HepG2 (cell line): Measurements from ENCODE around the gene SSTR5. TPM values are rescaled to one million over a fixed set of nuclear protein-coding genes. Genes with fewer than 3 reads are reported as not detected.

Experiments
- CHCHD3 ChIP-seq: sonication (generic); formaldehyde crosslinking; IDR thresholded peaks from 2 replicates; pipeline ENCODE4 v1.8.0; 2022; ENCODE audit warnings: mild to moderate bottlenecking, missing genetic modification reagents, moderate library complexity
- EED ChIP-seq: sonication (generic); formaldehyde crosslinking; IDR thresholded peaks from 2 replicates; pipeline ENCODE4 v1.5.0; 2020; ENCODE audit warnings: mild to moderate bottlenecking, missing genetic modification reagents
- ELF4 ChIP-seq: sonication (generic); formaldehyde crosslinking; IDR thresholded peaks from 2 replicates; pipeline ENCODE4 v1.5.0; 2020; ENCODE audit warnings: missing genetic modification reagents, mild to moderate bottlenecking, moderate library complexity, borderline replicate concordance
- GABPB1 ChIP-seq: IDR thresholded peaks from 2 replicates; pipeline ENCODE4 v1.6.1; 2016; ENCODE audit warnings: mild to moderate bottlenecking, missing genetic modification reagents, moderate library complexity, missing compliant biosample characterization
- HMGXB3 ChIP-seq: sonication (generic); formaldehyde crosslinking; IDR thresholded peaks from 2 replicates; pipeline ENCODE4 v1.4.0; 2020; ENCODE audit warnings: missing genetic modification reagents, borderline replicate concordance
- HNF4A ChIP-seq: sonication (generic); formaldehyde crosslinking; IDR thresholded peaks from 2 replicates; pipeline ENCODE4 v1.4.0; 2020; ENCODE audit warnings: missing genetic modification reagents
- HNRNPH1 ChIP-seq: fragments of 200-400 bp; formaldehyde crosslinking; optimal IDR thresholded peaks from 2 replicates; pipeline ENCODE3; 2017; ENCODE audit warnings: mild to moderate bottlenecking, low read depth, low read length
- MTA1 ChIP-seq: sonication (generic); formaldehyde crosslinking; IDR thresholded peaks from 2 replicates; pipeline ENCODE4 v1.4.0; 2020; ENCODE audit warnings: missing genetic modification reagents, mild to moderate bottlenecking, borderline replicate concordance
- PCBP1 ChIP-seq: fragments of 200-400 bp; formaldehyde crosslinking; IDR thresholded peaks from 2 replicates; pipeline ENCODE4 v1.6.1; 2017; ENCODE audit warnings: mild to moderate bottlenecking, low read depth, low read length, borderline replicate concordance
- SMAD3 ChIP-seq: sonication (generic); formaldehyde crosslinking; IDR thresholded peaks from 2 replicates; pipeline ENCODE4 v1.4.0; 2020; ENCODE audit warnings: missing genetic modification reagents
- SMARCC2 ChIP-seq: fragments of 450-650 bp; IDR thresholded peaks from 2 replicates; pipeline ENCODE4 v1.6.1; 2017; ENCODE audit warnings: antibody characterized with exemption, mild to moderate bottlenecking
- SSRP1 ChIP-seq: IDR thresholded peaks from 2 replicates; pipeline ENCODE4 v1.6.1; 2016; ENCODE audit warnings: control low read depth
- U2AF2 ChIP-seq: fragments of 200-400 bp; formaldehyde crosslinking; IDR thresholded peaks from 2 replicates; pipeline ENCODE4 v1.6.1; 2017; ENCODE audit warnings: low read depth, mild to moderate bottlenecking, low read length
- ZBTB7B ChIP-seq: sonication (generic); formaldehyde crosslinking; IDR thresholded peaks from 2 replicates; pipeline ENCODE4 v1.4.0; 2020; ENCODE audit warnings: missing genetic modification reagents
- ZC3H13 ChIP-seq: sonication (generic); formaldehyde crosslinking; IDR thresholded peaks from 2 replicates; pipeline ENCODE4 v1.8.1; 2023; ENCODE audit warnings: mild to moderate bottlenecking, missing genetic modification reagents, moderate library complexity
- ZNF296 ChIP-seq: sonication (generic); formaldehyde crosslinking; conservative IDR thresholded peaks from 2 replicates; pipeline ENCODE4 v1.5.0; 2020; ENCODE audit warnings: mild to moderate bottlenecking, missing genetic modification reagents
- ZNF441 ChIP-seq: sonication (generic); formaldehyde crosslinking; IDR thresholded peaks from 2 replicates; pipeline ENCODE4 v1.7.0; 2021; ENCODE audit warnings: missing genetic modification reagents, borderline replicate concordance
- ZNF558 ChIP-seq: sonication (generic); formaldehyde crosslinking; IDR thresholded peaks from 2 replicates; pipeline ENCODE4 v1.9.0; 2022; ENCODE audit warnings: mild to moderate bottlenecking, missing genetic modification reagents, borderline replicate concordance
- ZNF598 ChIP-seq: sonication (generic); formaldehyde crosslinking; IDR thresholded peaks from 2 replicates; pipeline ENCODE4 v1.5.1; 2020; ENCODE audit warnings: mild to moderate bottlenecking, missing genetic modification reagents, borderline replicate concordance
- ZNF766 ChIP-seq: sonication (generic); formaldehyde crosslinking; IDR thresholded peaks from 2 replicates; pipeline ENCODE4 v1.5.0; 2020; ENCODE audit warnings: missing genetic modification reagents, borderline replicate concordance
- polyA plus RNA-seq, 8 experiments: library from polyadenylated mRNA; depleted of rRNA in 3 of 8; stranded (reverse) in 7 of 8; unstranded in 1 of 8; fragments of >200 nt; fragmentation: Illumina TruSeq in 4 of 8; extraction: Trizol in 4 of 8; gene quantifications; 2 replicates each; pipeline versions ENCODE4 v1.2.1 to v1.2.3, GENCODE V29; 2011 to 2016; ENCODE audit warnings: low read depth in 4 of 8, missing spikeins in 1 of 8, mixed read lengths in 1 of 8; ENCODE audit not compliant: insufficient read depth in 1 of 8
- total RNA-seq, 5 experiments: library from RNA; depleted of rRNA; stranded (reverse); fragments of >200 nt; fragmentation: Illumina TruSeq; extraction: Trizol; gene quantifications; 2 replicates each; pipeline ENCODE4 v1.2.3, GENCODE V29; 2016; ENCODE audit warnings: low read depth in 1 of 5
- TF ChIP-seq, protein P1 (sequence below): sonication (generic); formaldehyde crosslinking; IDR thresholded peaks from 2 replicates; pipeline ENCODE4 v1.5.0; 2020; ENCODE audit warnings: mild to moderate bottlenecking, missing genetic modification reagents
- TF ChIP-seq, protein P2 (sequence below): sonication (generic); formaldehyde crosslinking; IDR thresholded peaks from 2 replicates; pipeline ENCODE4 v1.9.0; 2022; ENCODE audit warnings: missing genetic modification reagents, mild to moderate bottlenecking, borderline replicate concordance

Gene SSTR5
- total and polyA plus RNA-seq, 2 of the 13 experiments (the other 11 are each of a cell fraction or from before 2014, with no cell fraction given), result 0.20 to 0.49 TPM

DNA sequence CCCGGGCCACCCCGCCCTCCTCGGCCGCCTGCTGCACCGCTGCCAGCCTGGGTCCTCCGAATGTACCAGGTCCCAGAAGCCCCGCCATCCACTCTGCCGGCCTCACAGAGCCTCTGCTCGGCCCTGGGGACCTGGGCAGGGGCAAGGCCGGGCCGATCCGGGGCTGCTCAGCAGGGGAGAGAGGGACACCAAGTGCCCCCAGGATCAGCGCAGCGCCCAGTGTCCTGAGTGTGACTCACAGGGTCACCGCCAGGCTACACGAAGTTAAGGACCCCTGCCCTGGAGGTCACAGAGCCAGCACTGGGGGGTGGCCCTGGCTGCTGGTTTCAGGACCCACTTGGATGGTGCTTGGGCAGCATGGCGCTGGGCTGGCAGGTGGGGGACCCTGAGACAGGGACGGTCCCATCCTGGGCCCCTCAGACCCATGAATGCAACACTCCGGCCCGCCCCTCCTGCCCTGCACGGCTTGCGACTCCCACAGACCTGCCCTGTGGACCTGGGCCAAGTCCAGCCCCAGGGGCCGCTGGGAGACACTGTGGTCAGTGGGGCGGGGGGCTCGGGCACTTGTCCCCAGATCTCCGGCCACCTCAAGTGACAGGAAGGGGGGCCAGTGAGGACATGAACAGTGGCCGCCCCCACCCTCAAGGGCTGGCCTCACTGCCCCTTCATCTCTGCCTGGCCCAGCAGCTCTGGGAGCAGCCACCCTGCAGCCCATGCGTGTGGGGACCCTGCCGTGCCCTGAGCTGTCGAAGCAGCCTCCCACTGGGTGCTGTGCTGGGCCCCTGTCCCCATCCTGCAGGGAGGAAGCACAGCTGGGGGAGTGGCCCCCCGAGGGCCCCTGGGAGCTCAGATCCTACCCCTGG lies 23.2 kb upstream of the SSTR5 start (continued):
- TF ChIP-seq, protein P1, sequence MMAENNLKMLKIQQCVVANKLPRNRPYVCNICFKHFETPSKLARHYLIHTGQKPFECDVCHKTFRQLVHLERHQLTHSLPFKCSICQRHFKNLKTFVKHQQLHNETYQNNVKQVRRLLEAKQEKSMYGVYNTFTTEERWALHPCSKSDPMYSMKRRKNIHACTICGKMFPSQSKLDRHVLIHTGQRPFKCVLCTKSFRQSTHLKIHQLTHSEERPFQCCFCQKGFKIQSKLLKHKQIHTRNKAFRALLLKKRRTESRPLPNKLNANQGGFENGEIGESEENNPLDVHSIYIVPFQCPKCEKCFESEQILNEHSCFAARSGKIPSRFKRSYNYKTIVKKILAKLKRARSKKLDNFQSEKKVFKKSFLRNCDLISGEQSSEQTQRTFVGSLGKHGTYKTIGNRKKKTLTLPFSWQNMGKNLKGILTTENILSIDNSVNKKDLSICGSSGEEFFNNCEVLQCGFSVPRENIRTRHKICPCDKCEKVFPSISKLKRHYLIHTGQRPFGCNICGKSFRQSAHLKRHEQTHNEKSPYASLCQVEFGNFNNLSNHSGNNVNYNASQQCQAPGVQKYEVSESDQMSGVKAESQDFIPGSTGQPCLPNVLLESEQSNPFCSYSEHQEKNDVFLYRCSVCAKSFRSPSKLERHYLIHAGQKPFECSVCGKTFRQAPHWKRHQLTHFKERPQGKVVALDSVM (CRISPR knock-in tag), result no peak
- TF ChIP-seq ELF4 (CRISPR knock-in tag) (no peak), ZNF766 (no peak), HMGXB3 (no peak), SMARCC2 (no peak), ZC3H13 (CRISPR knock-in tag) (no peak), ZBTB7B (CRISPR knock-in tag) (0 out of 2 replicates have a peak, but pooled peaks have one; percentile 46), HNRNPH1 (no peak), MTA1 (CRISPR knock-in tag) (0 out of 2 replicates have a peak, but pooled peaks have one; percentile 19), PCBP1 (0 out of 2 replicates have a peak, but pooled peaks have one; percentile 15), SSRP1 (no peak), U2AF2 (no peak), GABPB1 (CRISPR knock-in tag) (0 out of 2 replicates have a peak, but pooled peaks have one; percentile 4), ZNF296 (CRISPR knock-in tag) (no peak), ZNF598 (CRISPR knock-in tag) (no peak), SMAD3 (CRISPR knock-in tag) (no peak), ZNF558 (CRISPR knock-in tag) (no peak), ZNF441 (no peak), CHCHD3 (CRISPR knock-in tag) (no peak), HNF4A (CRISPR knock-in tag) (peak; percentile 69), EED (CRISPR knock-in tag) (no peak)
- TF ChIP-seq, protein P2, sequence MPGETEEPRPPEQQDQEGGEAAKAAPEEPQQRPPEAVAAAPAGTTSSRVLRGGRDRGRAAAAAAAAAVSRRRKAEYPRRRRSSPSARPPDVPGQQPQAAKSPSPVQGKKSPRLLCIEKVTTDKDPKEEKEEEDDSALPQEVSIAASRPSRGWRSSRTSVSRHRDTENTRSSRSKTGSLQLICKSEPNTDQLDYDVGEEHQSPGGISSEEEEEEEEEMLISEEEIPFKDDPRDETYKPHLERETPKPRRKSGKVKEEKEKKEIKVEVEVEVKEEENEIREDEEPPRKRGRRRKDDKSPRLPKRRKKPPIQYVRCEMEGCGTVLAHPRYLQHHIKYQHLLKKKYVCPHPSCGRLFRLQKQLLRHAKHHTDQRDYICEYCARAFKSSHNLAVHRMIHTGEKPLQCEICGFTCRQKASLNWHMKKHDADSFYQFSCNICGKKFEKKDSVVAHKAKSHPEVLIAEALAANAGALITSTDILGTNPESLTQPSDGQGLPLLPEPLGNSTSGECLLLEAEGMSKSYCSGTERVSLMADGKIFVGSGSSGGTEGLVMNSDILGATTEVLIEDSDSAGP, result 0 out of 2 replicates have a peak, but pooled peaks have one; percentile 35
